ENCODE data around the gene SLC35F6. TPM values are rescaled to one million over a fixed set of nuclear protein-coding genes. Genes with fewer than 3 reads are reported as not detected.

Gene SLC35F6
- total RNA-seq, 2 experiments from 2014 or later = 10.4 to 15.0 TPM

GRCh38 chr2:26816893-26817292, 52.8 kb downstream of the SLC35F6 start:
- Histone ChIP-seq H3K4me3 (ENCODE audit: low read depth, low read length, poor library complexity, severe bottlenecking) (no peak overlapping the region), H3K4me1 (ENCODE audit: insufficient read depth, low read length, poor library complexity, severe bottlenecking) (no peaks in the 10 kb centered on the region), H3K36me3 (ENCODE audit: insufficient read depth, low read length) (no peaks in the 10 kb centered on the region), H2AFZ (ENCODE audit: low read length) (no peak overlapping the region), H3K27ac (ENCODE audit: low read depth, low read length, poor library complexity, severe bottlenecking) (no peak overlapping the region), H4K20me1 (ENCODE audit: insufficient read depth, low read length) (no peaks in the 10 kb centered on the region), H3K9me2 (ENCODE audit: insufficient read depth, low read length) (no peaks in the 10 kb centered on the region), H3K79me2 (ENCODE audit: insufficient read depth, low read depth, low read length) (no peaks in the 10 kb centered on the region), H3K4me2 (ENCODE audit: low read length) (no peak overlapping the region), H3K9me3 (ENCODE audit: low read length) (no peaks in the 10 kb centered on the region)
- POLR2A ChIA-PET = no interaction called here
- CTCF ChIA-PET (ENCODE audit: unreplicated experiment) = no interaction called here
- no peak for TF ChIP-seq CTCF (conservative IDR thresholded peaks at IDR 0.05; ENCODE audit: low read length)
- no peak for TF ChIP-seq EZH2phosphoT487 (IDR thresholded peaks at IDR 0.05; ENCODE audit: borderline replicate concordance, low read depth, low read length)
- no TSS peak for BruUV-seq (replicated peaks)
- no peak for DNase-seq (ENCODE audit: low spot score)
- intact Hi-C loops (cut with micrococcal nuclease; ENCODE audit: unreplicated experiment) = no loop called here

- no peaks in the 10 kb centered on the region for H3K9me3 ChIP-seq (ENCODE audit: low read length)
- intact Hi-C loops (cut with micrococcal nuclease; ENCODE audit: unreplicated experiment) = no loop called here
- DNase-seq (ENCODE audit: low spot score) = no peak
- no peak overlapping the region for H2AFZ ChIP-seq (ENCODE audit: low read length)
- no peaks in the 10 kb centered on the region for H3K36me3 ChIP-seq (ENCODE audit: insufficient read depth, low read length)
- H3K4me1 ChIP-seq (ENCODE audit: insufficient read depth, low read length, poor library complexity, severe bottlenecking) = no peaks in the 10 kb centered on the region
- H3K4me2 ChIP-seq (ENCODE audit: low read length) = no peak overlapping the region
- CTCF ChIA-PET (ENCODE audit: unreplicated experiment) = no interaction called here
- H3K9me2 ChIP-seq (ENCODE audit: insufficient read depth, low read length) = no peaks in the 10 kb centered on the region
- no TSS peak for BruUV-seq (replicated peaks)
- no peak overlapping the region for H3K27ac ChIP-seq (ENCODE audit: low read depth, low read length, poor library complexity, severe bottlenecking)
- POLR2A ChIA-PET = no interaction called here
- no peak overlapping the region for H3K4me3 ChIP-seq (ENCODE audit: low read depth, low read length, poor library complexity, severe bottlenecking)
- H4K20me1 ChIP-seq (ENCODE audit: insufficient read depth, low read length) = no peaks in the 10 kb centered on the region
- no peak for TF ChIP-seq EZH2phosphoT487 (IDR thresholded peaks at IDR 0.05; ENCODE audit: borderline replicate concordance, low read depth, low read length)
- no peak for TF ChIP-seq CTCF (conservative IDR thresholded peaks at IDR 0.05; ENCODE audit: low read length)
- H3K79me2 ChIP-seq (ENCODE audit: insufficient read depth, low read depth, low read length) = no peaks in the 10 kb centered on the region
Observed at GRCh38 chr2:26818255-26818654, 54.2 kb downstream of the SLC35F6 start.

- no peak for DNase-seq (ENCODE audit: low spot score)
- intact Hi-C loops (cut with micrococcal nuclease; ENCODE audit: unreplicated experiment) = no loop called here
- H3K4me2 ChIP-seq (ENCODE audit: low read length) = no peak overlapping the region
- H4K20me1 ChIP-seq (ENCODE audit: insufficient read depth, low read length) = no peaks in the 10 kb centered on the region
- no peaks in the 10 kb centered on the region for H3K9me3 ChIP-seq (ENCODE audit: low read length)
- H3K27ac ChIP-seq (ENCODE audit: low read depth, low read length, poor library complexity, severe bottlenecking) = no peak overlapping the region
- H3K9me2 ChIP-seq (ENCODE audit: insufficient read depth, low read length) = no peaks in the 10 kb centered on the region
- no peaks in the 10 kb centered on the region for H3K36me3 ChIP-seq (ENCODE audit: insufficient read depth, low read length)
- ChIA-PET POLR2A (no interaction called here), CTCF (ENCODE audit: unreplicated experiment) (no interaction called here)
- TF ChIP-seq CTCF (conservative IDR thresholded peaks at IDR 0.05; ENCODE audit: low read length) = no peak
- TF ChIP-seq EZH2phosphoT487 (IDR thresholded peaks at IDR 0.05; ENCODE audit: borderline replicate concordance, low read depth, low read length) = no peak
- no peaks in the 10 kb centered on the region for H3K79me2 ChIP-seq (ENCODE audit: insufficient read depth, low read depth, low read length)
- H3K4me1 ChIP-seq (ENCODE audit: insufficient read depth, low read length, poor library complexity, severe bottlenecking) = no peaks in the 10 kb centered on the region
- H3K4me3 ChIP-seq (ENCODE audit: low read depth, low read length, poor library complexity, severe bottlenecking) = no peak overlapping the region
- no peak overlapping the region for H2AFZ ChIP-seq (ENCODE audit: low read length)
- no TSS peak for BruUV-seq (replicated peaks)
Observed at GRCh38 chr2:26818972-26819371, 54.9 kb downstream of the SLC35F6 start.
